ENCODE measurements around the gene CYTH4.

GRCh38 chr22:37354670-37355069, 72.4 kb downstream of the CYTH4 start:
- TF ChIP-seq POLR2AphosphoS5 (IDR thresholded peaks at IDR 0.05; ENCODE audit: borderline replicate concordance, low read depth, low read length) (no peak), EZH2 (IDR thresholded peaks at IDR 0.05) (no peak)
